K562 (cell line): ENCODE results near the gene SLC48A1. TPM values are rescaled to one million over a fixed set of nuclear protein-coding genes. Genes with fewer than 3 reads are reported as not detected.

Source experiments
- ATAC-seq: fragments of 200-7000 bp; cut with Tn5 transposase; 3 replicates; pipeline ENCODE4 v1.9.1; 2020; ENCODE audit warnings: moderate library complexity
- BruUV-seq: library from RNA; stranded (reverse); fragments of 400-500 nt; replicated peaks from 2 replicates; lab custom pipeline; 2021; lab: Mats Ljungman, UMichigan
- CTCF ChIA-PET: fragments of 300-600 bp; formaldehyde crosslinking; extraction: SDS; loops from one replicate; lab custom pipeline; 2021; ENCODE audit warnings: low intra/inter-chr PET ratio; lab: Yijun Ruan, JAX
- POLR2A ChIA-PET: fragments of 300-600, 350-650 bp; sonication (Branson Sonifier 250); formaldehyde crosslinking; extraction: SDS; loops from one replicate; lab custom pipeline; 2021; ENCODE audit warnings: antibody characterized with exemption, inconsistent platforms; lab: Yijun Ruan, JAX
- DNase-seq, 4 experiments: peaks; one replicate each; pipeline versions ENCODE4 v3.0.0 to v3.0.0-alpha.2; 2011 to 2018; ENCODE audit warnings: low spot score in 3 of 4, mixed read lengths in 3 of 4; ENCODE audit errors: extremely low read depth in 1 of 4
- FAIRE-seq: peaks from 2 replicates; lab custom pipeline; 2011; peaks lifted over from hg19 to GRCh38; lab: Jason Lieb, UNC
- H2AFZ ChIP-seq: 2 replicates; pipeline ENCODE4 v1.6.0; 2011; ENCODE audit warnings: low read depth, low read length, control low read depth, inconsistent platforms
- H3K27ac ChIP-seq: fragments of 200-600 bp; 3 replicates; pipeline ENCODE4 v1.8.0; 2011; ENCODE audit warnings: low read depth, mild to moderate bottlenecking, control low read depth, inconsistent platforms, low read length, moderate library complexity, mixed read lengths; ENCODE audit errors: extremely low read depth
- H3K27me3 ChIP-seq, 2 experiments: fragments of 300-600 bp in 1 of 2; 2 replicates in 1 of 2; 3 replicates in 1 of 2; pipeline versions ENCODE4 v1.6.0 to v1.8.0; 2011; ENCODE audit warnings: inconsistent platforms in 2 of 2, low read length in 2 of 2, mild to moderate bottlenecking in 1 of 2, mixed read lengths in 1 of 2, moderate library complexity in 1 of 2; ENCODE audit not compliant: control insufficient read depth in 2 of 2, insufficient read depth in 2 of 2
- H3K36me3 ChIP-seq: fragments of 300-600 bp; 3 replicates; pipeline ENCODE4 v1.8.0; 2011; ENCODE audit warnings: mild to moderate bottlenecking, low read length, inconsistent platforms; ENCODE audit not compliant: control insufficient read depth, insufficient read depth
- H3K4me1 ChIP-seq, 2 experiments: fragments of 200-600 bp in 1 of 2; replicated peaks in 1 of 2; 2 replicates in 1 of 2; 3 replicates in 1 of 2; pipeline versions ENCODE4 v1.5.1 to v1.8.0; 2011; ENCODE audit warnings: inconsistent platforms in 2 of 2, low read length in 2 of 2, mild to moderate bottlenecking in 1 of 2, mixed read lengths in 1 of 2, moderate library complexity in 1 of 2; ENCODE audit not compliant: control insufficient read depth in 2 of 2, insufficient read depth in 2 of 2
- H3K4me2 ChIP-seq: 2 replicates; pipeline ENCODE4 v1.6.1; 2011; ENCODE audit warnings: low read length, control low read depth, inconsistent platforms, mixed read lengths; ENCODE audit not compliant: insufficient read depth
- H3K4me3 ChIP-seq: fragments of 200-600 bp; sonication (generic), shearing (Covaris generic); 2 replicates; pipeline ENCODE4 v1.5.1; 2016; ENCODE audit warnings: control low read depth, inconsistent platforms
- H3K79me2 ChIP-seq: fragments of 200-600 bp; 3 replicates; pipeline ENCODE4 v1.8.0; 2011; ENCODE audit warnings: low read length, inconsistent platforms; ENCODE audit not compliant: control insufficient read depth, insufficient read depth
- H3K9ac ChIP-seq, 2 experiments: 2 replicates each; pipeline versions ENCODE4 v1.6.0 to v1.6.1; 2011; ENCODE audit warnings: low read depth in 2 of 2, low read length in 2 of 2, control low read depth in 1 of 2, inconsistent platforms in 1 of 2, mild to moderate bottlenecking in 1 of 2, mixed read lengths in 1 of 2; ENCODE audit not compliant: insufficient read depth in 1 of 2
- H3K9me1 ChIP-seq: one replicate; pipeline ENCODE4 v1.6.0; 2011; ENCODE audit warnings: inconsistent platforms, mild to moderate bottlenecking, low read length, moderate library complexity; ENCODE audit not compliant: control insufficient read depth, insufficient read depth
- H3K9me3 ChIP-seq: replicated peaks from 2 replicates; pipeline ENCODE4 v1.5.1; 2011; ENCODE audit warnings: low read depth, low read length, inconsistent platforms; ENCODE audit not compliant: control insufficient read depth, insufficient read depth
- H4K20me1 ChIP-seq: replicated peaks from 2 replicates; pipeline ENCODE4 v1.6.1; 2011; ENCODE audit warnings: low read length, inconsistent platforms, mixed read lengths; ENCODE audit not compliant: control insufficient read depth, insufficient read depth
- ELF1 ChIP-seq: fragments of 200-800 bp; sonication (Bioruptor generic); IDR thresholded peaks from 2 replicates; pipeline ENCODE4 v1.6.1; 2016; ENCODE audit warnings: missing genetic modification characterization, missing compliant biosample characterization
- FOXO4 ChIP-seq: fragments of 450-650 bp; formaldehyde crosslinking; IDR thresholded peaks from 2 replicates; pipeline ENCODE4 v1.4.0; 2020; ENCODE audit warnings: mild to moderate bottlenecking, moderate library complexity
- GTF2A2 ChIP-seq: IDR thresholded peaks from 2 replicates; pipeline ENCODE4 v1.6.1; 2016; ENCODE audit warnings: mild to moderate bottlenecking, missing genetic modification characterization, missing compliant biosample characterization
- HNRNPLL ChIP-seq: fragments of 200-400 bp; formaldehyde crosslinking; IDR thresholded peaks from 2 replicates; pipeline ENCODE4 v1.6.1; 2017; ENCODE audit warnings: low read length, low read depth, mild to moderate bottlenecking; ENCODE audit not compliant: poor library complexity, severe bottlenecking
- ILF3 ChIP-seq: fragments of 450-650 bp; IDR thresholded peaks from 2 replicates; pipeline ENCODE4 v1.6.1; 2018; ENCODE audit warnings: antibody characterized with exemption, mild to moderate bottlenecking, moderate library complexity, borderline replicate concordance
- KDM2B ChIP-seq: fragments of 250-450 bp; sonication (Bioruptor Pico); IDR thresholded peaks from 2 replicates; pipeline ENCODE4 v1.8.0; 2021; ENCODE audit warnings: mild to moderate bottlenecking, moderate library complexity
- MXI1 ChIP-seq: IDR thresholded peaks from 2 replicates; pipeline ENCODE4 v1.6.1; 2011; ENCODE audit warnings: low read depth, mild to moderate bottlenecking, improper control_type of control experiment, low read length
- NFXL1 ChIP-seq: fragments of 450-650 bp; formaldehyde crosslinking; IDR thresholded peaks from 2 replicates; pipeline ENCODE4 v1.4.0; 2021; ENCODE audit warnings: mild to moderate bottlenecking
- SREBF2 ChIP-seq: sonication (generic); formaldehyde crosslinking; IDR thresholded peaks from 2 replicates; pipeline ENCODE4 v1.4.0; 2020; ENCODE audit warnings: mild to moderate bottlenecking, missing genetic modification reagents
- TCF7 ChIP-seq: sonication (generic); IDR thresholded peaks from 2 replicates; pipeline ENCODE4 v1.6.1; 2016; ENCODE audit warnings: antibody characterized with exemption, borderline replicate concordance
- ZNF140 ChIP-seq: fragments of 250-450 bp; sonication (Bioruptor Pico); IDR thresholded peaks from 2 replicates; pipeline ENCODE4 v1.8.0; 2021; ENCODE audit warnings: moderate library complexity, mild to moderate bottlenecking, inconsistent platforms
- ZNF668 ChIP-seq: fragments of 250-450 bp; sonication (Bioruptor Pico); IDR thresholded peaks from 2 replicates; pipeline ENCODE4 v1.8.0; 2022; ENCODE audit warnings: mild to moderate bottlenecking, inconsistent platforms
- WGBS: fragments of 100-300 bp; shearing (Covaris generic); methylation state at CpG from one replicate; pipeline ENCODE4 v1.1.6; 2016; ENCODE audit warnings: low coverage, mixed read lengths; ENCODE audit not compliant: insufficient coverage; ENCODE audit errors: missing lambda C conversion rate; 5-methylcytosine and 5-hydroxymethylcytosine counted together
- in situ Hi-C: fragments of 300-500 bp; cut with MboI; formaldehyde crosslinking; loops from 4 replicates; pipeline ENCODE4 v1.15.0; 2018; ENCODE audit warnings: inconsistent platforms, mixed read lengths
- intact Hi-C: fragments of 100-400 bp; cut with micrococcal nuclease; formaldehyde crosslinking; loops from 2 replicates; pipeline ENCODE4 v1.14.2; 2022
- polyA plus RNA-seq, 8 experiments: library from polyadenylated mRNA; depleted of rRNA in 4 of 8; stranded (reverse) in 5 of 8; unstranded in 3 of 8; fragments of >200 nt; fragmentation: Nextera tagmentation in 2 of 8; fragmentation: Illumina TruSeq in 1 of 8; extraction: Ambion mirVana in 2 of 8; extraction: Trizol in 1 of 8; gene quantifications; 2 replicates each; pipeline versions ENCODE4 v1.2.1 to v1.2.3, GENCODE V29; 2011 to 2014; ENCODE audit warnings: inconsistent platforms in 1 of 8, missing spikeins in 1 of 8
- total RNA-seq, 7 experiments: library from RNA; depleted of rRNA in 6 of 7; stranded (reverse); fragments of >200 nt in 6 of 7; fragmentation: Illumina TruSeq in 2 of 7; extraction: Trizol in 2 of 7; gene quantifications; 2 replicates each; pipeline versions ENCODE4 v1.2.1 to v1.2.3, GENCODE V29; 2011 to 2021; ENCODE audit warnings: low replicate concordance in 1 of 7
- TF ChIP-seq, protein P1 (sequence below): fragments of 250-450 bp; sonication (Bioruptor Pico); IDR thresholded peaks from 2 replicates; pipeline ENCODE4 v1.5.0; 2020; ENCODE audit warnings: mild to moderate bottlenecking, borderline replicate concordance

The SLC48A1 gene
- total and polyA plus RNA-seq, 9 of the 15 experiments (the other 6 are each of a cell fraction or from before 2014, with no cell fraction given) = 10.7 to 37.5 (median 18.7) TPM

GRCh38 chr12:47735649-47736048 is 37.4 kb upstream of the SLC48A1 start:
- no peaks in the 10 kb centered on the region for H3K79me2 ChIP-seq
- TF ChIP-seq HNRNPLL (no peak), ZNF668 (CRISPR knock-in tag) (no peak), KDM2B (CRISPR knock-in tag) (no peak), SREBF2 (no peak), MXI1 (no peak), FOXO4 (no peak), ILF3 (no peak), TCF7 (no peak), ZNF140 (CRISPR knock-in tag) (no peak), ELF1 (tag) (no peak), NFXL1 (CRISPR knock-in tag) (no peak), GTF2A2 (tag) (no peak)
- TF ChIP-seq, protein P1, sequence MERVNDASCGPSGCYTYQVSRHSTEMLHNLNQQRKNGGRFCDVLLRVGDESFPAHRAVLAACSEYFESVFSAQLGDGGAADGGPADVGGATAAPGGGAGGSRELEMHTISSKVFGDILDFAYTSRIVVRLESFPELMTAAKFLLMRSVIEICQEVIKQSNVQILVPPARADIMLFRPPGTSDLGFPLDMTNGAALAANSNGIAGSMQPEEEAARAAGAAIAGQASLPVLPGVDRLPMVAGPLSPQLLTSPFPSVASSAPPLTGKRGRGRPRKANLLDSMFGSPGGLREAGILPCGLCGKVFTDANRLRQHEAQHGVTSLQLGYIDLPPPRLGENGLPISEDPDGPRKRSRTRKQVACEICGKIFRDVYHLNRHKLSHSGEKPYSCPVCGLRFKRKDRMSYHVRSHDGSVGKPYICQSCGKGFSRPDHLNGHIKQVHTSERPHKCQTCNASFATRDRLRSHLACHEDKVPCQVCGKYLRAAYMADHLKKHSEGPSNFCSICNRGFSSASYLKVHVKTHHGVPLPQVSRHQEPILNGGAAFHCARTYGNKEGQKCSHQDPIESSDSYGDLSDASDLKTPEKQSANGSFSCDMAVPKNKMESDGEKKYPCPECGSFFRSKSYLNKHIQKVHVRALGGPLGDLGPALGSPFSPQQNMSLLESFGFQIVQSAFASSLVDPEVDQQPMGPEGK (CRISPR knock-in tag) = no peak
- TF ChIP-seq, all 486 proteins: peak for 0
- CTCF ChIA-PET = no interaction called here
- FAIRE-seq = no peak
- H3K36me3 ChIP-seq = no peaks in the 10 kb centered on the region
- no peak for ATAC-seq
- H3K4me1 ChIP-seq = peaks cover 32 to 51% of the 10 kb centered on the region in 2 experiments
- no peak overlapping the region for H3K4me2 ChIP-seq
- intact Hi-C loops (no loop called here), in situ Hi-C loops (no loop called here)
- no peak for DNase-seq
- no peaks in the 10 kb centered on the region for H3K9me3 ChIP-seq
- H3K27ac ChIP-seq = no peak overlapping the region
- H3K27me3 ChIP-seq = no peaks in the 10 kb centered on the region
- no peak overlapping the region for H3K4me3 ChIP-seq
- no peaks in the 10 kb centered on the region for H4K20me1 ChIP-seq
- WGBS = 71% methylated on average over 10 of the region's 11 CpGs
- no TSS peak for BruUV-seq
- no peak overlapping the region for H2AFZ ChIP-seq
- no peaks in the 10 kb centered on the region for H3K9me1 ChIP-seq
- H3K9ac ChIP-seq = no peak overlapping the region; a peak in 2 of 4 replicates
- POLR2A ChIA-PET = interaction anchor here (0.8 kb wide), 1 partner anchor 670 kb away, joined by 3 read pairs; no protein-coding TSS in a partner anchor
